HPDE6-E6E7 (cell line): ENCODE measurements around the gene C2.

Source experiments
- DNase-seq: peaks from one replicate; pipeline ENCODE4 v3.0.0; 2011; ENCODE audit warnings: missing footprints; ENCODE audit errors: extremely low spot score

Gene C2

GRCh38 chr6:31927242-31927862, at the start of gene C2:
Gene C2, plus strand, starts transcription at chr6:31927717. Its CDS starts 36 bp downstream, at chr6:31927753.
- DNase-seq, result no peak

DNA sequence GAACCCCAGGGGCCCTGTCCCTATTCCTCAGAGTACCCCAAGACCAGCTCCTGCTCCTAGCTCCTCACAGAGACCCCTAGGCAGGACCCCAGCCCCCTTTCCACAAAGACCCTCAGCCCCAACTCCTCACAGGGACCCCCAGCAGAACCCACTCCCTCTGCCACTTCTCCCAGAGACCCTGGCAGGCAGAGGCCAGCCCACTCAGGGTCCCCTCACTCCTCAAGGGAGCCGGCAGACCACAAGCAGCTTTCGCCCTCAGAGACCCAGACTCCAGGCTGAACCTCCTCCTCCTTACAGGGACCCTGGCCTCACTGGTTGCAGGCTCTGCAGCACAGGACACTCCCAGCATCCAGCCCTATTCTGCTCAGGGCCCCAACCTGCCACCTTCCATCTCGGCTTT, 49.3 kb upstream of the C2 start:
- DNase-seq, result no peak

DNA sequence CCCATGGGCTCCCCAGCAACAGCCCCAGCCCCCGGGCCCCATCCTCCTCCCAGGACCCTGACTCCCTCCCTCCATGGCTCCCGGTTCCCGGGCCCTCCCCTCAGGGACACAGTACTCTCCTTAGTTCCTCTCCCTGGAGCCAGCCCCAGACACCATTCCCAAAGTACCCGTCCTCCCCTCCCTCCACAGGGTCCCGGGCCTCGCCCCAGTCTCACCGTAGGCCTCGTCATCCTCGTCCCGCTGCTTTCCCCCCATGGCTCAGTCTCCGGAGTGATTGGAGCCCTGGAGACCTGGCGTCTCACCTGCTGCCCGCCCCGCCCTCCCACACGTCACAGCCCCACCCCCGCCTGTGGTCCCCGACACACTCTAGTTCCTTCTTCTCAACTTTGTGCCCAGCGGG, 48.8 kb upstream of the C2 start, which contains the start of gene SLC44A4:
Gene SLC44A4 (minus strand): TSS at position 272 of the 400 bp plus-strand sequence. CDS start 17 bp downstream, at position 255.
- DNase-seq, result no peak

DNA sequence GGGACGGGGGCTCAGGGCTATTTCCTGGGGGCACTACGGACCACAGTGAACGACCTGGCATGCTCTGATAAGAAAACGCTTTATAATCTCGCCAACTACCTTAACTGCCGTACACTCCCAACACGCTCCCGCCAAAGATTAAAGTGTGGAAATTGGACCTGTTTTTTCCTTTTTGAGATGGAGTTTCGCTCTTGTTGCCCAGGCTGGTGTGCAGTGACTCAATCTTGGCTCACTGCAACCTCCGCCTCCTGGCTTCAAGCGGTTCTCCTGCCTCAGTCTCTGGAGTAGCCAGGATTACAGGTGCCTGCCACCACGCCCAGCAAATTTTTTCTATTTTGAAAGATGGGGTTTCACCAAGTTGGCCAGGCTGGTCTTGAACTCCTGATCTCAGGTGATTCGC, 48.4 kb upstream of the C2 start:
- DNase-seq, result no peak

DNA sequence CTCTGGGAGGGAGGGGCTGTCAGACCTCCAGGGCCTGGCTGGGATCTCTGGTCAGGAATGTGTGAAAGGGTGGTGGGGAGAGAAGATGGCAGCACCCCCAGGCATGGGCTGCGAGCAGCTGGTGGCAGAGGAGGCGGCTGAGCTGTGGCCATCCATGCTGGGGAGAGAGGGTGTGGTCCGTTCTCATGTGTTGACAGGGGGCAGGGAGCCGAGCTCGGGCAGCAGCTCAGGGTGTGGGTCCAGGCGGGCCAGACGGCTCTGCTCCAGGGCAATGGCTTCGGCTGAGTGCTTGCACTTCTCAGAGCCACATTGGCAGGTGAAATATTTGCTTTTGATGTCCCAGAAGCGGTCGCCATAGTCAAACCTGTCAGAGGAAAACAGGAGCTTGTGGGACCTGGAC, 47.6 kb upstream of the C2 start:
- no peak for DNase-seq

- DNase-seq, result no peak
Observed at GRCh38 chr6:31880616-31881015, 46.9 kb upstream of the C2 start.

DNA sequence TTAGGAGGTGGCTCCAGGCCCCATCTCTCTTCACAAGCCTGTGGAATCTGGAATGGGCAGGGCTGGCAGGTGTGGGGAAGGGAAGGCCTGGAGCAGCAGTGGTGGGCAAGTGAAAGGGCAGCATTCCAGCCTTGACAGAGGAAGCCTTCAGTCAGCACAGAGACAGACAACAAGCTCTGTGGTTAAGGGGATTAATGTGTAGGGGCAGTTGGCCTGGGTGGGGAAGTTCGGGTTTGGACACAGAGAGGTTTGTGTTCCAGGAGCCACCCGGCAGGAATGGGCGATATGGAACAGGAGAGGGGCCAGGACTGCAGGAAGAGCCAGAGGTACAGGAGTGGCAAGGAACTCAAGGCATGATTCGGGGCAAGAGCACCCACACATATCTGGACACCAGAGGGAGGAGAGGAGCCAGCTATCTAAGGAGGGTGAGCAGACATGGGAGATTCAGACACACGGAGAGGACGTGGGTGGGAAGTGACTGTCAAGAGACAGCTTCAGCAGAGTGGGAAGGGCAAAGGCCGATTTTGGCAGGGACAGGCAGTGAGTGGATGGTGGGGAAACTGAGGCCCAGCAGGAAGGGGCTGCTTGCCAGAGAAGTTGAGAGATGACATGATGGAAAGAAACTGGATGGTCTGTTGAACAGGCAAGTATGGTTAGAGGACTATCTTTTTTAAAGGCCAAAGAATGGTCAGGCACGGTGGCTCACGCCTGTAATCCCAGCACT, 46.2 kb upstream of the C2 start:
- no peak for DNase-seq

GRCh38 chr6:31882344-31882743, 45.2 kb upstream of the C2 start:
- no peak for DNase-seq

DNA sequence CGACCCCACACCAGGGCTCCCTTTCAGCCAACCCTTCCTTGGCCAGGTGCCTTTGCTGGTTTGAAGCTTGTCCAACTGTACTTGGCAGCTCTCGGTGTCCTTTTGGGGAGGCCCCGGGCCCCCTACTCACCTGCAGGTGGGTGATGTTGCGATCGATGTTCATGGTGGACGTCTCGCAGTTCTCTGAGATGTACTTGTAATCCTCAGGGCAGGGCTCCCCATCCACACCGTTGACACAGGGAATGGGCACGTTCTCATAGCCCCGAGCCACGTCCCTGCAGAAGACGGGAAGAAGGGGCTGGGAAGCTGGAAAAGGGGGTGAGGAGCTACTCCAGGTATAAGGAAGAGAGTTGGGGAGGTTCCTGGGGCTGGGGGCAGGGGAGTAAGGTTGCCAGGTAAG, 43.8 kb upstream of the C2 start:
- DNase-seq, result no peak

DNA sequence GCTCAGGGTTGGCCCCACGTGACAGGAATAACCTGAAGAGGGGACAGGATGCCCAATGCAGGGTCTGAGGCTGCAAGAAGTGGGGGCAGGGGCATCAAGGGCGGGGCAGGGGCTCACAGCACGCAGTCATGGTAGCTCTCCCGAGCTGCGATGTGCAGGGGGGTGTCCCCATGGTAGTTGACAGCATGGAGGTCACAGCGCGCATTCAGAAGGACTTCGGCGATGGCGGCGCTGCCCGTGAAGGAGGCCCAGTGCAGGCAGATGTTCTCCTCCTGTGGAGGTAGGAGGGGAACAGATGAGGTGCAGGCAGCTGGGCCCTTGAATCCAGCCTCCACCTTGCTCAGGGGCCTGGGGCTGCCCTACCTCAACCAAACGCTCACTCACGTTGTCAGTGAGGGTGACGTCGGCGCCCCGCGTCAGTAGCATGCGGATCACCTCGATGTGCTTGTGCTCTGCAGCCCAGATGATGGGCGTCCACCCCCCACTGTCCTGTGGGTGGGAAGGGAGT, 42.9 kb upstream of the C2 start:
- DNase-seq, result no peak

DNA sequence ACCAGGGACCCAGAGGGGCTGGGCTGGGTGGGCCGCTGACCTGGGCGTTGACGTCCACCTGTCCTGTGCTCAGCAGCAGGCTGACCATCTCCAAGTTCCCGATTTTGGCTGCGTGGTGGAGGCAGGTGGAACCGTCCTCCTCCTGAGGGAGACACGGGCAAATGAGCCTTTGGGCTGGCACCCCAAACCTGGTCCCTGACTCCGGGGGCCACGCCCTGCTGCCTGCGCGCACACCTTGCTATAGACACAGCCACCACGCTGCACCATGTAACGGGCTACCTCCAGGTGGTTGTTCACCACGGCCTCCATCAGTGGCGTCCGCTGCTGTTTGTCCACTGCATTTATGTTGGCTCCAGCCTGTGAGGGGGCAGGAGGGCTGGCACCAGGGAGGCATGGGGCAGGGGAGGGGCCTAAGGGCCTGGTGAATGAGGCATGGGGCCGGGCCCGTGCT, 41.0 kb upstream of the C2 start:
- DNase-seq, result no peak

GRCh38 chr6:31887173-31888007, 40.1 kb upstream of the C2 start:
- no peak for DNase-seq

DNA sequence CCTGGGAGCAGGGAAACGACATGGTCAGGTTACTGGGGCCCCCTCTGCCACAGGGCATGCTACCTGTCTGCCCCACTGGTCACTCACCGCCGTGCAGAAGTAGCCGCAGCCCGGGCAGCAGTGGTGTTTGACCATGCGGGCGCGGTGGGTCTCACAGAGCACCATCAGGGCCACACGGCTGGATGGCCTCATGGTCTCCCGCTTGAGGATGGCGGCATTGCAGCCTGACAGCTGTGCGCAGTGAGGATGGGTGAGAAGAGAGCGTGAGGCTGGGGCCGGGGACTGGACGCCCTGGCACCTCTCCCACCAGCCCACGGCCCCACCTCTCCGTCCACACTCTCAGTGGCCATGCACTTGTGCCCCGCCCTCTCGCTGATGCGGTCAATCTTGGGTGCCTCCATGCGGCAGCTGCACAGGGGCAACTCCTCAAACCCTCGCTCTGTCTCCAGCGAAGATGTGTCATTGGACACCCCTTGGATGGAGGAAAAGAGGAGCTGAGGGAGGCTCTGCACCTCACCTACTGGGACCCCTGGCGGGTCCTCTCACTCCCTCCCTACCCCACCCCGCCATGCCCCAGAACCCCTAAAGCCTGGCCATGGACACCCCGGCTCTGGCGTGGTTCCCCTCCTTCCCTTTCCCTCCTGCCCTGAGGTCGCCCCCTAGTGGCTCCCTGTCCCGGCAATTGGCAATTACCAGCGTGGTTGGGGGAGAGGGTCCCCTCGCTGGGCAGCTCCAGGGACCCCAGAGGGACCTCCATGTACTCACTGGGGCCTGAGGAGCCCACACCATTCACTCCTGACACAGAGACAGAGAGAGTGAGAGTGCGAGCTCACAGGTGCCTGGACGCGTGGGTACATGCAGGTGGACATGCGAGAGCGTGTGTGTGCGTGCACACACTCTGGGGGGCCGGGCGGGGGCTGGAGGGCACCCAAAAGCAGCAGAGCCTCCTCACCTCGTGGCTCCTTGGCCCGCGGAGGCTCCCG, 39.0 kb upstream of the C2 start:
- no peak for DNase-seq

DNA sequence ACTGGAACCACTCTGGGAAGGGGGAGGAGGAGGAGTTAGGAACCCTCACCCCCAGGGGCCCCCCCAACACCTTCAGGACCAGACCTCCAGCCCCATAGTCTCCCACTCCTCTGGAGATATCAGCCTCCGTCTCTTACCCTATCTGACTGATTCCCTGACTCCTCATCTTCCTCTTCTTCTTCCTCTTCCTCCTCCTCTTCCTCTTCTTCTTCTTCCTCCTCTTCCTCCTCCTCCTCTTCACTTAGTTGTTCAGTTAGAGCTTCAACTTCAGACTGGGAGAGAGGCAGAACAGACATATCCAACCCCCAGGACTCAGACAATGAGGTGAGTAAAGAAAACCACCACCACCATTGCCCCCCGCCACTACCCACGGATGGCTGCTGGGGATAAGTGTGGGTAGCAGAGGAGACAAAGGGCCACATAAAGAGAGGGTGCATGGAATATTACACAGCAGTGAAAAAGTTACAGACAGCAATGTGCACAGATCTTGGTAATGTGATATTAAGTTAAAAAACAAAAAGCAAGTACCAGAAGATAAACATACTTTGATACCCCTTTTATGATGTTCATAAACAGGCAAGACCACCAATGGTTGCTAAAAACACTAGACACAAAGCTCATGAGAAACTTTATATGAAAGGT, 38.1 kb upstream of the C2 start:
- no peak for DNase-seq

GRCh38 chr6:31892821-31893220, 34.7 kb upstream of the C2 start:
- DNase-seq, result no peak

DNA sequence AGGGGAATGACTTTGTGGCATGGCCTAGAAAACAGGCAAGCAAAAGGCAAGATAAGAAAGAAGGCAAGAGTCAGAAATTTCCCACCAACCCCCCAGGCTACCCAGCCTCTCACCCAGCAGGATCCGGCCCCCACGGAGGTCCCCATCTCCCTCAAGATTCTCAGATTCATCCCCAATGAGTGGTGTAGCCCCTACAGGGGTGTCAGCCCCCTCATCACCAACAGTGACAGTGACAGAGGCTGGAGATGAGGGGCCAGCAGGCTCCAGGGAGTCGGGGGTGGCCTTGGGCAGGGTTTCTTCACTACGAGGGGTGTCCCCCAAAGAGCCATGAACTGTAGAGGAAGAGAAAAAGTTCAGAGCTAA, 31.0 kb upstream of the C2 start:
- DNase-seq, result no peak

- DNase-seq, result no peak
Observed at GRCh38 chr6:31896856-31897611, 30.5 kb upstream of the C2 start.

DNA sequence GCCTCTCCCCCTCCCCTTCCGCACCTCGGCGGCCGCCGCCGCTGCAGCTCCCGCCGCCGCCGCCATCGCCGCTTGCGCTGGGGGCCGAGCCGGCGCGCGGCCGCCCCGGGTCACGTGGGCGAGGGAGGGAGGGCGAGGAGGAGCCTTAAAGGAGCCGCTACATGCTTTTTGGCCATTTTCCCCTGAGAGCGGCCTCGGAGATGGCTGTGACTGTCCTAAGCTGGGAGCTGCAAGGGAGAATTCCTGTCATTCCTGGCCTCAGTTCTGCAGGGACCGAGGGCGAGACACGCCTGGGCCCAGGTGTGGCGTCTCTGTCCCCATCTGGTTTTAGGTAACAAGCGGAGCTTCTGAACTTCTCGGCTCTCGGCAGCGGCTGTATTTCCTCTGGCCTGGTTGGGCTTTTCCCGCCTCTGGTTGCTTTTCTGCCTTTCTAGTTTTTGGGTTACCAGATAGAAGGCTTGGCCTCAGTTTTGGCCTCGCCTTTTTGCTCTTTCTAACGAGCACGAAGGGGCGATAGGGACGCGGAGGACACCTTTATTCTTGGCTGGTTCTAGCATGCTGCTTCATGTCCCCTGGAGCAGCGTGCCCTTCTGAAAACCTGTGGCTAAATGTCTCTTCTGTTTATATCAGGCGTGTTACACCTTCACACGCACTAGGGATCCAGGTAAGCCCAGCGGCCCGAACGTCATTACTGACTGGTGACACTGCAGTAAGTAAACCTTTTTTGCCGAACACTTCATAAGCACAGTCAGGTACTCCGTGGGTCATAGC, 29.7 kb upstream of the C2 start, which contains the start of gene EHMT2:
Gene EHMT2 (minus strand): TSS at position 87 of the 771 bp plus-strand sequence. CDS start 21 bp downstream, at position 66.
- peak; percentile 67 for DNase-seq

DNA sequence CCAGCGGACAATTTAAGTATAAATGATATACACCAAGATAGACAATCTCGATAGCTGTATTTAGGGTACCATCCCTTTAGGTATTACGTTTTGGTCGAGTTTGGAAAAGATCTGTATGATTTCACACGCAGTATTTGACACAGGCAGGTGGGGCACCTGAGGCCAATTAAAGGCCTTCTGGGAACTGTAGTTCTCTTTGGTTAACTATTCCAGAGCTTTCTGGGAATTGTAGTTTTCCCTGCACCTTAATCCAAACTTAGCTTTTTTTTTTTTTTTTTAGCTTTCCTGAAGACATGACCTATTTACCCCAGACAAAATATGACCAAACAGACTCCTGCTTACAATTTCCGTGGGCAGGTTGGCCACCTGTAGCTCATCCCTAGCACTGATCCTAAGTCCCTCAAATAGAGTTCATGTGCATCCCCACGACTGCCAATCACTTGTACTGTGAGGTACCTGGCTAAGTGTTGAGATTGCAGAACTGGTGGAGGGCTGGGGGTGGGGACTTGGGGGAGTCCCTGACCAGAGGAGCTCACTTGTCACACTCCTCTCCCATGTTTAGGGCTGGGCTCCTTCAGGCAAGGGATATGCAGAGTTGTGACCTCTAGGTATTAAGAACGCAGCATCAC, 29.0 kb upstream of the C2 start:
- no peak for DNase-seq
